ENCODE data around the gene TMEM30B.

DNA sequence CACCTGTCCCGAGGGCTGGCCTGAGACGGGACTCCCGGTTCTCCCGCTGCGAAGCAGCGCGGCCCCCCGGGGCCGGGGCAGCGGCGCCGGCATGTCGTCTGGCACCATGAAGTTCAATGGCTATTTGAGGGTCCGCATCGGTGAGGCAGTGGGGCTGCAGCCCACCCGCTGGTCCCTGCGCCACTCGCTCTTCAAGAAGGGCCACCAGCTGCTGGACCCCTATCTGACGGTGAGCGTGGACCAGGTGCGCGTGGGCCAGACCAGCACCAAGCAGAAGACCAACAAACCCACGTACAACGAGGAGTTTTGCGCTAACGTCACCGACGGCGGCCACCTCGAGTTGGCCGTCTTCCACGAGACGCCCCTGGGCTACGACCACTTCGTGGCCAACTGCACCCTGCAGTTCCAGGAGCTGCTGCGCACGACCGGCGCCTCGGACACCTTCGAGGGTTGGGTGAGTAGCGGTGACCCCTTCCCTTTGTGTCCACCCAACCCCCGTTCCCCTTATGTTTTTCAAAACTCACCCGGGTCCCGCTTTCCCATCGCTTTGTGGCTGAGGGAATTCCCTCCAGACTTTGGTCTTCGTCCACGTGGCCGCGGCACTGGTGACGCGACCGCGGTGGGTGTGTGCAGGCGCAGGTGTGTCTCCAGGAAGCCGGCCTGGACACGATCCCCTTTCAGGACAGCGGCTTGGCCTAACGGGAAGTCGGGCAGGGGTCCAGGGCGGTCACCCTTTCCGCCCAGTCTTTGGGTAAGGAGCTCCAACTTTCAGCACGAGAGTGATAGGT, 41.1 kb upstream of the TMEM30B start:
- TF ChIP-seq ZZZ3 (IDR thresholded peaks at IDR 0.05; ENCODE audit: control insufficient read depth, insufficient read length, low read depth) (no peak), YY1 (IDR thresholded peaks at IDR 0.05; ENCODE audit: low read depth, low read length) (no peak), POLR2A (IDR thresholded peaks at IDR 0.05; ENCODE audit: low read depth, low read length) (no peak)
- TF ChIP-seq, protein P1, sequence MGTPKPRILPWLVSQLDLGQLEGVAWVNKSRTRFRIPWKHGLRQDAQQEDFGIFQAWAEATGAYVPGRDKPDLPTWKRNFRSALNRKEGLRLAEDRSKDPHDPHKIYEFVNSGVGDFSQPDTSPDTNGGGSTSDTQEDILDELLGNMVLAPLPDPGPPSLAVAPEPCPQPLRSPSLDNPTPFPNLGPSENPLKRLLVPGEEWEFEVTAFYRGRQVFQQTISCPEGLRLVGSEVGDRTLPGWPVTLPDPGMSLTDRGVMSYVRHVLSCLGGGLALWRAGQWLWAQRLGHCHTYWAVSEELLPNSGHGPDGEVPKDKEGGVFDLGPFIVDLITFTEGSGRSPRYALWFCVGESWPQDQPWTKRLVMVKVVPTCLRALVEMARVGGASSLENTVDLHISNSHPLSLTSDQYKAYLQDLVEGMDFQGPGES (IDR thresholded peaks at IDR 0.05): no peak
- TF ChIP-seq, protein P2, sequence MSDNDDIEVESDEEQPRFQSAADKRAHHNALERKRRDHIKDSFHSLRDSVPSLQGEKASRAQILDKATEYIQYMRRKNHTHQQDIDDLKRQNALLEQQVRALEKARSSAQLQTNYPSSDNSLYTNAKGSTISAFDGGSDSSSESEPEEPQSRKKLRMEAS (IDR thresholded peaks at IDR 0.05; ENCODE audit: low read depth, low read length): peak; percentile 17; the same call in 1 of the 2 replicates
- TF ChIP-seq, protein P3, sequence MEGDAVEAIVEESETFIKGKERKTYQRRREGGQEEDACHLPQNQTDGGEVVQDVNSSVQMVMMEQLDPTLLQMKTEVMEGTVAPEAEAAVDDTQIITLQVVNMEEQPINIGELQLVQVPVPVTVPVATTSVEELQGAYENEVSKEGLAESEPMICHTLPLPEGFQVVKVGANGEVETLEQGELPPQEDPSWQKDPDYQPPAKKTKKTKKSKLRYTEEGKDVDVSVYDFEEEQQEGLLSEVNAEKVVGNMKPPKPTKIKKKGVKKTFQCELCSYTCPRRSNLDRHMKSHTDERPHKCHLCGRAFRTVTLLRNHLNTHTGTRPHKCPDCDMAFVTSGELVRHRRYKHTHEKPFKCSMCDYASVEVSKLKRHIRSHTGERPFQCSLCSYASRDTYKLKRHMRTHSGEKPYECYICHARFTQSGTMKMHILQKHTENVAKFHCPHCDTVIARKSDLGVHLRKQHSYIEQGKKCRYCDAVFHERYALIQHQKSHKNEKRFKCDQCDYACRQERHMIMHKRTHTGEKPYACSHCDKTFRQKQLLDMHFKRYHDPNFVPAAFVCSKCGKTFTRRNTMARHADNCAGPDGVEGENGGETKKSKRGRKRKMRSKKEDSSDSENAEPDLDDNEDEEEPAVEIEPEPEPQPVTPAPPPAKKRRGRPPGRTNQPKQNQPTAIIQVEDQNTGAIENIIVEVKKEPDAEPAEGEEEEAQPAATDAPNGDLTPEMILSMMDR (IDR thresholded peaks at IDR 0.05 in 2 of 3, conservative IDR thresholded peaks at IDR 0.05 in 1 of 3; ENCODE audit: control insufficient read depth in 2 of 3, extremely low read depth in 1 of 3, insufficient read depth in 1 of 3, low read depth in 3 of 3, low read length in 3 of 3): no peak
